GM21515 (cell line): ENCODE measurements around the gene SLC31A2.
"Not testable (repeated sequence)": the region's sequence is repeated elsewhere in the genome, so short reads cannot be mapped to it uniquely, and the experiment has no call there.

Experiments
- ATAC-seq: cut with Tn5 transposase; IDR thresholded peaks from one replicate; pipeline ENCODE4 v1.9.1; 2021; ENCODE audit not compliant: unreplicated experiment

The SLC31A2 gene

DNA sequence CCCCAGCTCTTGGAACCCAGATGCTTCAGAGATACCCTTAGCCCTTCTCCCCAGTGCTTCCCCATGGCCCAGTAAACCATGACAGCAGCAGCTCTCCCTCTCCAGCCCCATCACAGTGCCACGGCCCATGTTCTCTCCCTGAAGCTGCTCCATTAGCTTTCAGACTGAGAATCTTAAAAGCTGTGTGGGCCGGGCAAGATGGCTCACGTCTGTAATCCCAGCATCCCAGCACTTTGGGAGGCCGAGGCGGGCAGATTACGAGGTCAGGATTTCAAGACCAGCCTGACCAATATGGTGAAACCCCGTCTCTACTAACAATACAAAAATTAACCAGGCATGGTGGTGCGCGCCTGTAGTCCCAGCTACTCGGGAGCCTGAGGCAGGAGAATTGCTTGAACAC is 1.2 kb upstream of the SLC31A2 start:
- ATAC-seq, result not testable (repeated sequence)

- no peak for ATAC-seq
Measured at GRCh38 chr9:113151696-113152630, 1.2 kb downstream of the SLC31A2 start.

- ATAC-seq, result no peak
Measured at GRCh38 chr9:113152699-113153098, 1.9 kb downstream of the SLC31A2 start.

GRCh38 chr9:113153599-113153998 is 2.8 kb downstream of the SLC31A2 start:
- no peak for ATAC-seq

GRCh38 chr9:113154471-113154870 is 3.7 kb downstream of the SLC31A2 start:
- ATAC-seq, result no peak

GRCh38 chr9:113154946-113155345 is 4.1 kb downstream of the SLC31A2 start:
- no peak for ATAC-seq

GRCh38 chr9:113155911-113156588 is 5.2 kb downstream of the SLC31A2 start:
- no peak for ATAC-seq

- ATAC-seq, result no peak
Measured at GRCh38 chr9:113156880-113157279, 6.1 kb downstream of the SLC31A2 start.

DNA sequence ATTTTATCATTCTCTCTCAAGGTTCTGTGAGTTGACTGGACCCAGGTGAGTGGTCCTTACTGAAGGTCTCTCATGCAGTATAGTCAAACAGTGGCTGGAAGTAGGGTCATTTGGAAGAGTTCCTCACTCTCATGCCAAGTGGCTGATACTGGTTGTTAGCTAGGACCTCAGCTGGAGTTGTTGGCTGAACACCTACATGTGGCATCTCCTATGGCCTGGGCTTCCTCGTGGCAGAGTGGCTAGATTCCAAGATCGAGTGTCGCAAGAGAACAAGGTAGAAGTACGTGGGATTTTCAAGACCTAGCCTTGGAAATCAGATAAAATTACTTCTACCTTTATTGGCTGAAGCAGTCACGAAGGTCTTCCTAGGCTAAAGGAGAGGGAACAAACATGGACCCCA is 7.6 kb downstream of the SLC31A2 start:
- no peak for ATAC-seq

GRCh38 chr9:113160571-113160970 is 9.8 kb downstream of the SLC31A2 start:
- no peak for ATAC-seq

- ATAC-seq, result no peak
Measured at GRCh38 chr9:113163001-113163400, 12.2 kb downstream of the SLC31A2 start.

- no peak for ATAC-seq
Measured at GRCh38 chr9:113164536-113165300, 13.9 kb downstream of the SLC31A2 start.

DNA sequence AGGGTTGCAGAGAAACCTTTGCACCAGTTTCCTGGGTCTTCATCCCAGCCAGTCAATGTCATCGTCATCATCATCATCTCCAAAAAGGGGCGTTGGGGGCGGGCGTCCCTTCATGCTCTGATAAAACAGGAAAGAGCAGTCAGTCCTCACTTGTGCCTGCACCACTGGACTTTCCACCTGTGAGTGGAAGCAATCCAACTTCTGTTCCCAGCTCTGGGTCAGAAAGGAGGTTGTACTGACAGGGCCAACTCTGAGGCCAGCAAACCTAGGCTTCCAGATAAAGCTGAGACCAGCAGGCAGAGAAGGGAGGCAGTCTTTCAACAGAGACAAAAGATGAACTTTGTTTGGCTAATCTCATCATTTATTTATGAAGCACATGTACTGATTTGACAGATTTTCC is 15.2 kb downstream of the SLC31A2 start:
- no peak for ATAC-seq

DNA sequence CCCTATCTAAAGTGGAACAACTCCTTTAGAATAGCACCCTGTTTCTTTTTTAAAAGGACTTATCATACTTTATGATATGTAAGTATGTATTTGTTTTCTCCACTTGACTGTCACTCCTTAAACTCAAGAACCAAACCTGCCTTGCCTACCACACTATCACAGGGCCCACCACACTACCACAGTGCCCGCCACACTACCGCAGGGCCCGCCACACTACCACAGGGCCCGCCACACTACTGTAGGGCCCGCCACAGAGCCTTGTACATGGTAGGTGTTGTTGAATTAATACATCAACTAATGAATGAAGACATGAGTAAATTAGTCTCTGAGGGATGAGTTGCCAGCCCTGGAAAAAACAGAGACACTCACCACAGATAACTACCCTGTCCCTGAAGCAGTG is 18.0 kb downstream of the SLC31A2 start:
- no peak for ATAC-seq

DNA sequence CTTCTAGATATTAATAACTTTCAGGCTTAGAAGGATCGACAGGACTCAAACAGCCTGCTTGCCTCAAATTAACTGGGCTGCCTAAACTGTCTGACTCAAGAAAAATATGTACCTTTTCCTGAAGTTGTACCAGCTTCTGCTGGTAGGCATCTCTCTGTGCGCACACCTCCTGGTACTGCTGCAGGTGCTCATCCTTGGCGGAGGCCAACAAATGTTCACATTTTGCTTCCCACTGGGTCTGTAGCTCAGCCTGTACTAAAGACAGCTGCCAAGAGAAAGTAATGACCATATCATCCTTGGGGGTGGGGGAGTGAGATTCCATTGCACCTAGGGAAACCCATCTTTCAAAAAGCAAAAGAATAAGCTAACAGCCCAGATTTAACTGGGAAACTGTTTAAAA is 22.5 kb downstream of the SLC31A2 start:
- no peak for ATAC-seq

DNA sequence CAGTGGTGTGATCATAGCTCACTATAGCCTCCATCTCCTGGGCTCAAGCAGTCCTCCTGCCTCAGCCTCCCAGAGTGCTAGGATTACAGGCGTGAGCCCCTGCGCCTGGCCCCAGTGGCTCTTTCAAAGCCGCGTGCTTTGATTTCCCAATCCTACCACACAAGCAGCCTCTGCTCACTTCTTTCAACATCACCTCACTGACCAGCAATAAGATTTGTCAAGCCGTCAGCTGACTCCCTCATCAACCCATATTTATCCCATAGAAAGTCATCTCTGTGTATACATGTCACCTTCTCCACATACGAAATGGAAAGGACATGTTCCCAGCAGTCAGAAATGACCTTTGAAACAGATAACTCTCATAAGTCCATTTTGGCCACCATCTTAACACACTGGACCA is 26.0 kb downstream of the SLC31A2 start:
- ATAC-seq, result no peak

DNA sequence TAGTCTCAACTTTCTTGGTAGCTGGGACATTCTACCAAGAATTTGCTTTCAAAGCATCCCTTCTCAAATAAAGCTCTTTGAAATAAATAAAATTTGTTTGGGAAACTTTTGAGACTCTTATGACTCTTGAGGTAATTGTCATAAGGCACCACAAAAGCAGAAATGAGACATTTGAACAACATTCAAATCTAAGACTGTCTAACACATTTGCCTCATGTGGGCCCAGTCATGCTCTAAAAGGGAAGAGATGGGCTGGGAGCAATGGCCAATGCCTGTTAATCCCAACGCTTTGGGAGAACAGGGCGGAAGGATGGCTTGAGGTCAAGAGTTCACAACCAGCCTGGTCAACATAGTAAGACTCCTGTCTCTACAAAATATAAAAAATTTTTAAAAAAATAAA is 26.4 kb downstream of the SLC31A2 start:
- ATAC-seq, result no peak

DNA sequence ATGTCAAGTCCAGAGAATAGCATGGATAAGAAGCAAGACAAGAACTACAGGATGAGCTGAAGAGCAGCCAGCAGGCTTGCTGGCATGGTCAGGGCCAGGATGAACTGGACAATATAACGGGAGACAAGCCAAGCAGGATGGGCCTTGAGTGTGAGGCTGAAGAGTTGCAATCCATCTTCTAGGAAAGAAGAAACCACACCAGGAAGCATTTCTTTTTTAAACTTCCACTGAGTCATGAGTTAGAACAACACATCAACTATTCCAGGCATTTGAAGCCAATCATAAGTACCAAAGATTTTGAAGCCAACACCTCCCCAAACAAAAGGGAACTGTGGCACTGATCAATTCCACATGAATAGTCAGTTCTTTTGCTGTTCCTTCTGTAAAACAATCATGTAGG is 27.3 kb downstream of the SLC31A2 start:
- ATAC-seq, result no peak

DNA sequence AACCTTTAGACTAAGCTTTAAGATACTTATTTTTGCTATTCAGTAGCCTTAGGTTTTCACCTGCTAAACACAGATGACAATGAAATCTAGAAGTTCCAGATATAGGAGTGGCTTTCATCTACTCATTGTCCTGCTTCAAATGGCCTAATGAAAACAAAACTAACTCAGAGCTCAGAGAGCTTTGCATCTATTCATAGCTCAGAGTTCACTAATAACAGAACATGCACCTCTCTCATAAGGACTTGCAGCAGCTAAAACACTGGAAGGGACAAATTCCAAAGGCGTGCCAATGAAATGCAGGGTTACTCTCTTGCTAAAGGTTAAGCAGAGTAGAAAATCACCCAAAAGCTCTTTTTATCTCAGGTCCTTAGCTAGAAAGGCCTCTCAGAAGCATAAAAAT is 29.0 kb downstream of the SLC31A2 start:
- ATAC-seq, result no peak

GRCh38 chr9:113181165-113181564 is 30.4 kb downstream of the SLC31A2 start:
- ATAC-seq, result no peak

DNA sequence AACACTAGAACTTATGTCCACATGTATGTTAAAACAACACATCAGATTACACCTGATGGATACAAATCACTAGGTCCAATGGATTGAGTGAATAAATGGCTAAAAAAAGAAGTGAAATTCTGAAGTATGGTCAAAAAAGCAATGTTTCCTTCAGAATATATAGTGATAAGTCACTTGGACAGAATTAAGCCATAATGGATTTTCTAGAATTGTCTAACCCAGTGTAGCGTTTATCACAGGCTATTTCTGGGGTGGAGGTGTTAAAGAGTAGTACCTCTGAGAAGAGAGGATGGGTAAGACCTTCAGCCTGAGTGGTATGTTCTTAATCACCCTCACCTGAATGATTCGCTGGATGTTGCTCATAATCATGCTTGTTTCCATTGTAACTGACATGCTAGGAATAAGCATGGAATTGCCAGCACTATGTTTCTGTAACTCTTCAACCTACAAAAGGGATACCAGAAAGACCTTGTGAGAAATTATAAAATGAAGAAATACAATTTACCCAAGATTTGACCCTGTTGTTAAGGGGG is 33.2 kb downstream of the SLC31A2 start:
- ATAC-seq, result no peak
